Left ventricle myocardium inferior (tissue), 1 donor: ENCODE data around the gene PLN. TPM values are rescaled to one million over a fixed set of nuclear protein-coding genes. Genes with fewer than 3 reads are reported as not detected.

Source experiments
- DNase-seq: peaks from one replicate; pipeline ENCODE4 v3.0.0-alpha.2; 2020
- H3K27ac ChIP-seq: fragments of 200-600 bp; replicated peaks from 2 replicates; pipeline ENCODE4 v1.8.0; 2021
- H3K27me3 ChIP-seq: fragments of 200-600 bp; 2 replicates; pipeline ENCODE4 v1.8.0; 2021; ENCODE audit warnings: low read depth
- H3K36me3 ChIP-seq: fragments of 200-600 bp; 2 replicates; pipeline ENCODE4 v1.8.0; 2021
- H3K4me1 ChIP-seq: fragments of 200-600 bp; 2 replicates; pipeline ENCODE4 v1.8.0; 2021
- H3K4me3 ChIP-seq: fragments of 200-600 bp; 2 replicates; pipeline ENCODE4 v1.8.0; 2021; ENCODE audit warnings: mild to moderate bottlenecking, moderate library complexity
- H3K9me3 ChIP-seq: fragments of 200-600 bp; replicated peaks from 2 replicates; pipeline ENCODE4 v1.8.0; 2021
- intact Hi-C: fragments of 100-400 bp; cut with micrococcal nuclease; formaldehyde crosslinking; loops from one replicate; pipeline ENCODE4 v1.11.0; 2022
- total RNA-seq: library from RNA; stranded (reverse); fragmentation: NEBNext Ultra II Directional; extraction: Animal tissue kit (Norgen Biotek cat#: 25700); gene quantifications from one replicate; pipeline ENCODE4 v1.2.1, GENCODE V29; 2021
- TF ChIP-seq, protein P1 (sequence below): fragments of 200-600 bp; IDR thresholded peaks from 2 replicates; pipeline ENCODE4 v1.8.0; 2021; ENCODE audit warnings: antibody characterized with exemption, mild to moderate bottlenecking, borderline replicate concordance
- donor health status: DM: no; HTN: yes; CAD: no; lungs with severe emphysema.

Gene PLN
- total RNA-seq, 1 donor from 2014 or later, result 2,329 TPM

DNA sequence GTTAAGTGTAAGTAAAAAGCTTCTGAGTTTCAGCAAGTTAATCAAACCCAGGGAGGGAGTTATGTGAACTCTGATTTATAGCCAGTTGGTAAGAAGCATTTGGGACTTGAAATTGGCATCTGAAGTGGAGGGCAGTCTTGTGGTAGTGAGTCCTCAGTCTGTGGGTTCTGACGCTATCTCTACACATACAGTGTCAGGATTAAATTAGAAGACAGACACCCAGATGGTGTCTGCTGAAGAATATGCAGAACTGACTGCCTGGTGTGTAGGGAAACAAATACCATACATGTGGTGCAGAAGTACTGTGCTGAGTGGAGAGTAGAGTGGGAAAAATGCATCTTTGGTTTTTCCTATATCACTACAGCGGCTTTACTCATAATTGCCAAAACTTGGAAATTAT lies 43.5 kb upstream of the PLN start:
- Histone ChIP-seq H3K27me3 (no peaks in the 10 kb centered on the region), H3K4me3 (no peak overlapping the region), H3K27ac (peak overlapping the region; percentile 87), H3K36me3 (peaks cover 44% of the 10 kb centered on the region), H3K9me3 (peaks cover 17% of the 10 kb centered on the region), H3K4me1 (peaks cover 49% of the 10 kb centered on the region)
- no peak for DNase-seq
- intact Hi-C loops, result no loop called here
- TF ChIP-seq, protein P1, sequence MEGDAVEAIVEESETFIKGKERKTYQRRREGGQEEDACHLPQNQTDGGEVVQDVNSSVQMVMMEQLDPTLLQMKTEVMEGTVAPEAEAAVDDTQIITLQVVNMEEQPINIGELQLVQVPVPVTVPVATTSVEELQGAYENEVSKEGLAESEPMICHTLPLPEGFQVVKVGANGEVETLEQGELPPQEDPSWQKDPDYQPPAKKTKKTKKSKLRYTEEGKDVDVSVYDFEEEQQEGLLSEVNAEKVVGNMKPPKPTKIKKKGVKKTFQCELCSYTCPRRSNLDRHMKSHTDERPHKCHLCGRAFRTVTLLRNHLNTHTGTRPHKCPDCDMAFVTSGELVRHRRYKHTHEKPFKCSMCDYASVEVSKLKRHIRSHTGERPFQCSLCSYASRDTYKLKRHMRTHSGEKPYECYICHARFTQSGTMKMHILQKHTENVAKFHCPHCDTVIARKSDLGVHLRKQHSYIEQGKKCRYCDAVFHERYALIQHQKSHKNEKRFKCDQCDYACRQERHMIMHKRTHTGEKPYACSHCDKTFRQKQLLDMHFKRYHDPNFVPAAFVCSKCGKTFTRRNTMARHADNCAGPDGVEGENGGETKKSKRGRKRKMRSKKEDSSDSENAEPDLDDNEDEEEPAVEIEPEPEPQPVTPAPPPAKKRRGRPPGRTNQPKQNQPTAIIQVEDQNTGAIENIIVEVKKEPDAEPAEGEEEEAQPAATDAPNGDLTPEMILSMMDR, result no peak

DNA sequence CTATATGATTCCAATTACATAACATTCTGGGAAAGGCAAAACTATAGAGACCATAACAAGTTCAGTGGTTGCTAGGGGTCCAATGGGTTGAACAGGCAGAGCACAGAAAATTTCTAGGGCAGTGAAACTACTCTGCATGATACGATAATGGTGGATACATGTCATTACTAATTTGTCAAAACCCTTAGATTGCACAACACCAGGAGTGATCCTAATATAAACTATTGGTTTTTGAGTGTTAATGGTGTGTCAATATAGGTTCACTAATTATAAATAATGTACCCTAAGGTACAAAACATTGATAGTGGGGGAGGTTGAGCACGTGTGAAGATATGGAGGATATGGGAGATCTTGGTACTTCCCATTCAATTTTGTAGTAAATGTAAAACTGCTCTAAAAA lies 42.4 kb upstream of the PLN start:
- no peak for DNase-seq
- peaks cover 17% of the 10 kb centered on the region for H3K9me3 ChIP-seq
- intact Hi-C loops, result no loop called here
- peak overlapping the region; percentile 87 for H3K27ac ChIP-seq
- H3K27me3 ChIP-seq, result no peaks in the 10 kb centered on the region
- peaks cover 47% of the 10 kb centered on the region for H3K4me1 ChIP-seq
- H3K36me3 ChIP-seq, result peaks cover 43% of the 10 kb centered on the region
- TF ChIP-seq, protein P1, result no peak
- no peak overlapping the region for H3K4me3 ChIP-seq

DNA sequence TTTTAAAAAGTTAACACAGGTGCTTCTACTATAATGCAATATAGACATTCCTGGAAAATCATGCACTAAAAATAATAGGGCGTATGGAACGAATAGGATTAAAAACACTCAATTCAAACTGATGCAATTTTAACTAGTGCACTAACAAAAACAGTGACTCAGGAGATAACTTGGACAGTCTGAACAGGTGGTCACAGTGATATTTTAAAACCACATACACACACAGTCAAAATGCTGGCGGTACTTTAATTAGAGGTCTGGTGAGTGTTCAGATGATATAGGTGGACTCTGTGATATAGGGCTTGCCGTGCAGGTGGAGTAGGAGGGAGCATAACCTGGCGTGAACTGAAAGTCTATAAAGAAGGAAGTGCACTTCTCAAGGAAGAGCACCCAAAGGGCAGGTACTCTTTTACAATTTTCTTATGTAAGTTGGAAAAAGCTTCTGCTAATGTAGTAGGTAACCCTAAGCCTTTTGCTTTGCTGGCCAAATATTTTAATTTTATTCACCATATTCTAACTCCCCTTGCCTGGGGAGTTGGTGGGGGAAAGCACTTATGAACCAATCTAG lies 41.9 kb upstream of the PLN start:
- intact Hi-C loops, result no loop called here
- Histone ChIP-seq H3K27me3 (no peaks in the 10 kb centered on the region), H3K4me1 (peaks cover 42% of the 10 kb centered on the region), H3K36me3 (peaks cover 38% of the 10 kb centered on the region), H3K4me3 (no peak overlapping the region), H3K9me3 (peaks cover 17% of the 10 kb centered on the region), H3K27ac (peak overlapping the region; percentile 87)
- TF ChIP-seq, protein P1, result no peak
- no peak for DNase-seq

DNA sequence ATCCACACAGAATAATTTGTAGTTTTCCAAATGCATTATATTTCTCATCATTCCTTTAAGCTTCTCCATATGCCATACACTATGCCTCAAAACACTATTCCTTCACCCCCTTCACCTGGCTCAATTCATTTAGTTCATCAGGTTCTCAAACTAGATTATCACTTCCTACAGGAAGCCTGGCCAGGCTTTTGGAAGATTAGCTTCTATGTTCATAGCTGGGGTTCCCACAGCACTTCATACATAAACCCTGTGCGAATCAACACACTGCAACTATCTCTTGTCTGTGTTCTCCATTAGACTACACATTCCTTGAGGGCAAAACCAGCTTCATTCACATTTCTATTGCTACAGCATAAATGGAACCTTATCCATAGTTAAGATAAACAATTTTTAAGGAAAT lies 40.5 kb upstream of the PLN start:
- Histone ChIP-seq H3K27me3 (no peaks in the 10 kb centered on the region), H3K27ac (peak overlapping the region; percentile 87), H3K4me1 (peaks cover 34% of the 10 kb centered on the region), H3K36me3 (peaks cover 25% of the 10 kb centered on the region), H3K4me3 (no peak overlapping the region), H3K9me3 (peaks cover 14% of the 10 kb centered on the region)
- TF ChIP-seq, protein P1, result no peak
- intact Hi-C loops, result no loop called here
- DNase-seq, result no peak

DNA sequence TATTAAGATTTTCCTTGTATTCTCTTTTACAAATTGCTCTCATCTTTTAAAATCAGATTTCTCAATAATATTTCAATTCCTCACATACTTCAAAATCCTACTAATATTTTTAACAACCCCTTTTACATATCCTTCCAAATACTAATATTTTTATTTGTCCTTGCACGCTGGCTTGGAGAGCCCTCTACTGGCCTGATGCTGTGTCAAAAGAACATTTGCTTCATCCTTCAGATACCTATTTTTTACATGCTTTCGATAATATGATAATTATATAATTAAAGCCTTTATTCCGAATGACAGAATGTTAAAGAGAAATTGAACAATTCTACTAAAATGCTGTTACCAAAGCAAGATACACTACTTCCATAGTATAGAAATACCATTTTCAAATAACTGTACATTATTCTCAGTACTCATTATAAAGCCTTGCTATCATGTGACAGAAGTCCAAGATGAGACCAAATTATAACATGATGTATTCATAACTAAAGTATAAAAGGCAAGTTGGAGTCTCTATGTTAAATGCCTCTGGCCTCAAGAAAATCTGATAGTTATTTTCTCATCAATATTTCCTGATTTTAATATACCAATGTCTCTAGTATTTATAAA lies 39.0 kb upstream of the PLN start:
- Histone ChIP-seq H3K9me3 (no peaks in the 10 kb centered on the region), H3K4me3 (peak overlapping the region; percentile 50), H3K36me3 (peaks cover 11% of the 10 kb centered on the region), H3K27ac (peak overlapping the region; percentile 87), H3K27me3 (no peaks in the 10 kb centered on the region), H3K4me1 (peaks cover 31% of the 10 kb centered on the region)
- TF ChIP-seq, protein P1, result peak; percentile 77
- intact Hi-C loops, result no loop called here
- DNase-seq, result no peak
